HepG2 (cell line): ENCODE data around the gene PTMA. TPM values are rescaled to one million over a fixed set of nuclear protein-coding genes. Genes with fewer than 3 reads are reported as not detected.
A peak's percentile ranks its signal among the peaks of the same experiment; 100 is the strongest.

Source experiments
- AKAP8 ChIP-seq: sonication (generic); formaldehyde crosslinking; IDR thresholded peaks from 2 replicates; pipeline ENCODE4 v1.5.1; 2020; ENCODE audit warnings: mild to moderate bottlenecking, missing genetic modification reagents
- ARID2 ChIP-seq: sonication (generic); formaldehyde crosslinking; IDR thresholded peaks from 2 replicates; pipeline ENCODE4 v1.8.1; 2022; ENCODE audit warnings: mild to moderate bottlenecking, missing genetic modification reagents, borderline replicate concordance
- ETV5 ChIP-seq: IDR thresholded peaks from 2 replicates; pipeline ENCODE4 v1.6.1; 2018; ENCODE audit warnings: missing biosample characterization, missing genetic modification reagents, inconsistent platforms, borderline replicate concordance
- FOSL2 ChIP-seq: sonication (generic); formaldehyde crosslinking; IDR thresholded peaks from 2 replicates; pipeline ENCODE4 v1.4.0; 2020; ENCODE audit warnings: missing genetic modification reagents
- FOXA3 ChIP-seq: IDR thresholded peaks from 2 replicates; pipeline ENCODE4 v1.6.1; 2016; ENCODE audit warnings: missing genetic modification reagents, missing compliant biosample characterization
- FOXK1 ChIP-seq: sonication (generic); formaldehyde crosslinking; IDR thresholded peaks from 2 replicates; pipeline ENCODE4 v1.4.0; 2020; ENCODE audit warnings: low read depth, missing genetic modification reagents, borderline replicate concordance
- FOXP1 ChIP-seq, 2 experiments: fragments of 450-650 bp in 1 of 2; IDR thresholded peaks; 2 replicates each; pipeline ENCODE4 v1.6.1; 2017 to 2018; ENCODE audit warnings: antibody characterized with exemption in 1 of 2
- IRF2 ChIP-seq: IDR thresholded peaks from 2 replicates; pipeline ENCODE4 v1.6.1; 2018; ENCODE audit warnings: missing genetic modification reagents, missing compliant biosample characterization
- JDP2 ChIP-seq: sonication (generic); formaldehyde crosslinking; IDR thresholded peaks from 2 replicates; pipeline ENCODE4 v1.8.1; 2022; ENCODE audit warnings: missing genetic modification reagents, borderline replicate concordance
- KDM2A ChIP-seq: sonication (generic); formaldehyde crosslinking; IDR thresholded peaks from 2 replicates; pipeline ENCODE4 v1.4.0; 2020; ENCODE audit warnings: low read depth, missing genetic modification reagents, borderline replicate concordance
- KDM4B ChIP-seq: sonication (generic); formaldehyde crosslinking; IDR thresholded peaks from 2 replicates; pipeline ENCODE4 v1.4.0; 2020; ENCODE audit warnings: missing genetic modification reagents
- MBD4 ChIP-seq: IDR thresholded peaks from 2 replicates; pipeline ENCODE4 v1.6.1; 2012; ENCODE audit warnings: low read length, inconsistent platforms, borderline replicate concordance
- MYC ChIP-seq: sonication (generic); formaldehyde crosslinking; IDR thresholded peaks from 2 replicates; pipeline ENCODE4 v1.9.0; 2021; ENCODE audit warnings: missing genetic modification reagents, borderline replicate concordance
- RFX1 ChIP-seq: fragments of 450-650 bp; IDR thresholded peaks from 2 replicates; pipeline ENCODE4 v1.6.1; 2017
- SALL1 ChIP-seq: sonication (generic); formaldehyde crosslinking; IDR thresholded peaks from 2 replicates; pipeline ENCODE4 v1.8.0; 2022; ENCODE audit warnings: mild to moderate bottlenecking, missing genetic modification reagents
- YEATS2 ChIP-seq: sonication (generic); formaldehyde crosslinking; IDR thresholded peaks from 2 replicates; pipeline ENCODE4 v1.4.0; 2020; ENCODE audit warnings: missing genetic modification reagents, borderline replicate concordance
- ZNF143 ChIP-seq: sonication (generic); formaldehyde crosslinking; IDR thresholded peaks from 2 replicates; pipeline ENCODE4 v1.4.0; 2020; ENCODE audit warnings: missing genetic modification reagents
- ZNF652 ChIP-seq: IDR thresholded peaks from 2 replicates; pipeline ENCODE4 v1.6.1; 2016; ENCODE audit warnings: low read depth, borderline replicate concordance
- polyA plus RNA-seq, 8 experiments: library from polyadenylated mRNA; depleted of rRNA in 3 of 8; stranded (reverse) in 7 of 8; unstranded in 1 of 8; fragments of >200 nt; fragmentation: Illumina TruSeq in 4 of 8; extraction: Trizol in 4 of 8; gene quantifications; 2 replicates each; pipeline versions ENCODE4 v1.2.1 to v1.2.3, GENCODE V29; 2011 to 2016; ENCODE audit warnings: low read depth in 4 of 8, missing spikeins in 1 of 8, mixed read lengths in 1 of 8; ENCODE audit not compliant: insufficient read depth in 1 of 8
- total RNA-seq, 5 experiments: library from RNA; depleted of rRNA; stranded (reverse); fragments of >200 nt; fragmentation: Illumina TruSeq; extraction: Trizol; gene quantifications; 2 replicates each; pipeline ENCODE4 v1.2.3, GENCODE V29; 2016; ENCODE audit warnings: low read depth in 1 of 5
- TF ChIP-seq, protein P1 (sequence below): sonication (generic); formaldehyde crosslinking; IDR thresholded peaks from 2 replicates; pipeline ENCODE4 v1.4.0; 2020; ENCODE audit warnings: missing genetic modification reagents
- TF ChIP-seq, protein P2 (sequence below): sonication (generic); formaldehyde crosslinking; IDR thresholded peaks from 2 replicates; pipeline ENCODE4 v1.5.1; 2020; ENCODE audit warnings: missing genetic modification reagents, mild to moderate bottlenecking, borderline replicate concordance
- TF ChIP-seq, protein P3 (sequence below): IDR thresholded peaks from 2 replicates; pipeline ENCODE4 v1.4.0; 2020; ENCODE audit warnings: mild to moderate bottlenecking, missing genetic modification reagents

PTMA gene
- total and polyA plus RNA-seq, 2 of the 13 experiments (the other 11 are each of a cell fraction or from before 2014, with no cell fraction given), result 190 to 1,086 TPM

DNA sequence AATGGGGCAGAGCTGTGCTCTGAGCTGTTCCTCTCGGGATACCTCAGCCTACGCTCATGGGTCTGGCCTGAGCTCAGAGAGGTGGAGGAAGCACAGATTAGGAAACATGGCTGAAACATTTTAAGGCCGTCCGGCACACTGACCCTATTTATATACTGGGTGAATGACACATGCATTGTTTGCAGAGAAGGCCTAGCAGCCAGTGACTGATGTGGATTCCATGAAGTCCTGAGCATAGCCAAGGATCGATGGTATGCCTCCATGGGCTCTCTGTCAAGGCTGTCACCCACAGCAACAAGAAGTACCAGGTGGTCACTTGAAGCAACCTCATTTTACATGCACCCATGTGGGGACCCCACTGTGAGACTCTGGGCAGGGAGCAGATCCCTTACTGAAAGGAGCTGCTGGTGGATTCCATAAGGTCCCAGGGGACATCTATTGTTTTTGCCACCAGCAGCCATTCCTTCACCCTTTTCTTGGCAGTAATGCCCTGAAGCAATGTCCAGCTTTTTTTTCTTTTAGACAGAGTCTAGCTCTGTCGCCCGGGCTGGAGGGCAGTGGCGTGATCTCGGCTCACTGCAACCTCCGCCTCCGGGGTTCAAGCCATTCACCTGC is 8.4 kb downstream of the PTMA start (continued):
- TF ChIP-seq MYC (CRISPR knock-in tag) (0 out of 2 replicates have a peak, but pooled peaks have one; percentile 3), AKAP8 (CRISPR knock-in tag) (0 out of 2 replicates have a peak, but pooled peaks have one; percentile 28), JDP2 (no peak), FOXK1 (0 out of 2 replicates have a peak, but pooled peaks have one; percentile 33), YEATS2 (CRISPR knock-in tag) (peak; percentile 53; the same call in 1 of the 2 replicates), ARID2 (CRISPR knock-in tag) (peak; percentile 63; the same call in 1 of the 2 replicates), RFX1 (peak; percentile 41; the same call in 1 of the 2 replicates), KDM4B (CRISPR knock-in tag) (no peak), ETV5 (CRISPR knock-in tag) (peak; percentile 29; the same call in 1 of the 2 replicates), IRF2 (CRISPR knock-in tag) (peak; percentile 55; the same call in 1 of the 2 replicates), FOXA3 (CRISPR knock-in tag) (peak; percentile 74), SALL1 (CRISPR knock-in tag) (0 out of 2 replicates have a peak, but pooled peaks have one; percentile 2), FOSL2 (CRISPR knock-in tag) (peak; percentile 71), ZNF652 (no peak), FOXP1 (IDR thresholded peaks at IDR 0.05) (no peak), FOXP1 (CRISPR knock-in tag; IDR thresholded peaks at IDR 0.05) (0 out of 2 replicates have a peak, but pooled peaks have one; percentile 18), KDM2A (CRISPR knock-in tag) (0 out of 2 replicates have a peak, but pooled peaks have one; percentile 25), ZNF143 (CRISPR knock-in tag) (0 out of 2 replicates have a peak, but pooled peaks have one; percentile 13), MBD4 (no peak)
- TF ChIP-seq, protein P1, sequence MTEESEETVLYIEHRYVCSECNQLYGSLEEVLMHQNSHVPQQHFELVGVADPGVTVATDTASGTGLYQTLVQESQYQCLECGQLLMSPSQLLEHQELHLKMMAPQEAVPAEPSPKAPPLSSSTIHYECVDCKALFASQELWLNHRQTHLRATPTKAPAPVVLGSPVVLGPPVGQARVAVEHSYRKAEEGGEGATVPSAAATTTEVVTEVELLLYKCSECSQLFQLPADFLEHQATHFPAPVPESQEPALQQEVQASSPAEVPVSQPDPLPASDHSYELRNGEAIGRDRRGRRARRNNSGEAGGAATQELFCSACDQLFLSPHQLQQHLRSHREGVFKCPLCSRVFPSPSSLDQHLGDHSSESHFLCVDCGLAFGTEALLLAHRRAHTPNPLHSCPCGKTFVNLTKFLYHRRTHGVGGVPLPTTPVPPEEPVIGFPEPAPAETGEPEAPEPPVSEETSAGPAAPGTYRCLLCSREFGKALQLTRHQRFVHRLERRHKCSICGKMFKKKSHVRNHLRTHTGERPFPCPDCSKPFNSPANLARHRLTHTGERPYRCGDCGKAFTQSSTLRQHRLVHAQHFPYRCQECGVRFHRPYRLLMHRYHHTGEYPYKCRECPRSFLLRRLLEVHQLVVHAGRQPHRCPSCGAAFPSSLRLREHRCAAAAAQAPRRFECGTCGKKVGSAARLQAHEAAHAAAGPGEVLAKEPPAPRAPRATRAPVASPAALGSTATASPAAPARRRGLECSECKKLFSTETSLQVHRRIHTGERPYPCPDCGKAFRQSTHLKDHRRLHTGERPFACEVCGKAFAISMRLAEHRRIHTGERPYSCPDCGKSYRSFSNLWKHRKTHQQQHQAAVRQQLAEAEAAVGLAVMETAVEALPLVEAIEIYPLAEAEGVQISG (CRISPR knock-in tag), result 0 out of 2 replicates have a peak, but pooled peaks have one; percentile 8
- TF ChIP-seq, protein P2, sequence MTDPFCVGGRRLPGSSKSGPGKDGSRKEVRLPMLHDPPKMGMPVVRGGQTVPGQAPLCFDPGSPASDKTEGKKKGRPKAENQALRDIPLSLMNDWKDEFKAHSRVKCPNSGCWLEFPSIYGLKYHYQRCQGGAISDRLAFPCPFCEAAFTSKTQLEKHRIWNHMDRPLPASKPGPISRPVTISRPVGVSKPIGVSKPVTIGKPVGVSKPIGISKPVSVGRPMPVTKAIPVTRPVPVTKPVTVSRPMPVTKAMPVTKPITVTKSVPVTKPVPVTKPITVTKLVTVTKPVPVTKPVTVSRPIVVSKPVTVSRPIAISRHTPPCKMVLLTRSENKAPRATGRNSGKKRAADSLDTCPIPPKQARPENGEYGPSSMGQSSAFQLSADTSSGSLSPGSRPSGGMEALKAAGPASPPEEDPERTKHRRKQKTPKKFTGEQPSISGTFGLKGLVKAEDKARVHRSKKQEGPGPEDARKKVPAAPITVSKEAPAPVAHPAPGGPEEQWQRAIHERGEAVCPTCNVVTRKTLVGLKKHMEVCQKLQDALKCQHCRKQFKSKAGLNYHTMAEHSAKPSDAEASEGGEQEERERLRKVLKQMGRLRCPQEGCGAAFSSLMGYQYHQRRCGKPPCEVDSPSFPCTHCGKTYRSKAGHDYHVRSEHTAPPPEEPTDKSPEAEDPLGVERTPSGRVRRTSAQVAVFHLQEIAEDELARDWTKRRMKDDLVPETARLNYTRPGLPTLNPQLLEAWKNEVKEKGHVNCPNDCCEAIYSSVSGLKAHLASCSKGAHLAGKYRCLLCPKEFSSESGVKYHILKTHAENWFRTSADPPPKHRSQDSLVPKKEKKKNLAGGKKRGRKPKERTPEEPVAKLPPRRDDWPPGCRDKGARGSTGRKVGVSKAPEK (CRISPR knock-in tag), result no peak
- TF ChIP-seq, protein P3, sequence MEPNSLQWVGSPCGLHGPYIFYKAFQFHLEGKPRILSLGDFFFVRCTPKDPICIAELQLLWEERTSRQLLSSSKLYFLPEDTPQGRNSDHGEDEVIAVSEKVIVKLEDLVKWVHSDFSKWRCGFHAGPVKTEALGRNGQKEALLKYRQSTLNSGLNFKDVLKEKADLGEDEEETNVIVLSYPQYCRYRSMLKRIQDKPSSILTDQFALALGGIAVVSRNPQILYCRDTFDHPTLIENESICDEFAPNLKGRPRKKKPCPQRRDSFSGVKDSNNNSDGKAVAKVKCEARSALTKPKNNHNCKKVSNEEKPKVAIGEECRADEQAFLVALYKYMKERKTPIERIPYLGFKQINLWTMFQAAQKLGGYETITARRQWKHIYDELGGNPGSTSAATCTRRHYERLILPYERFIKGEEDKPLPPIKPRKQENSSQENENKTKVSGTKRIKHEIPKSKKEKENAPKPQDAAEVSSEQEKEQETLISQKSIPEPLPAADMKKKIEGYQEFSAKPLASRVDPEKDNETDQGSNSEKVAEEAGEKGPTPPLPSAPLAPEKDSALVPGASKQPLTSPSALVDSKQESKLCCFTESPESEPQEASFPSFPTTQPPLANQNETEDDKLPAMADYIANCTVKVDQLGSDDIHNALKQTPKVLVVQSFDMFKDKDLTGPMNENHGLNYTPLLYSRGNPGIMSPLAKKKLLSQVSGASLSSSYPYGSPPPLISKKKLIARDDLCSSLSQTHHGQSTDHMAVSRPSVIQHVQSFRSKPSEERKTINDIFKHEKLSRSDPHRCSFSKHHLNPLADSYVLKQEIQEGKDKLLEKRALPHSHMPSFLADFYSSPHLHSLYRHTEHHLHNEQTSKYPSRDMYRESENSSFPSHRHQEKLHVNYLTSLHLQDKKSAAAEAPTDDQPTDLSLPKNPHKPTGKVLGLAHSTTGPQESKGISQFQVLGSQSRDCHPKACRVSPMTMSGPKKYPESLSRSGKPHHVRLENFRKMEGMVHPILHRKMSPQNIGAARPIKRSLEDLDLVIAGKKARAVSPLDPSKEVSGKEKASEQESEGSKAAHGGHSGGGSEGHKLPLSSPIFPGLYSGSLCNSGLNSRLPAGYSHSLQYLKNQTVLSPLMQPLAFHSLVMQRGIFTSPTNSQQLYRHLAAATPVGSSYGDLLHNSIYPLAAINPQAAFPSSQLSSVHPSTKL (CRISPR knock-in tag), result peak; percentile 61
